ENCODE data around the gene CEP63. TPM values are rescaled to one million over a fixed set of nuclear protein-coding genes. Genes with fewer than 3 reads are reported as not detected.

CEP63 gene
- total RNA-seq, 2 donors from 2014 or later, result 21.2 to 33.0 TPM

DNA sequence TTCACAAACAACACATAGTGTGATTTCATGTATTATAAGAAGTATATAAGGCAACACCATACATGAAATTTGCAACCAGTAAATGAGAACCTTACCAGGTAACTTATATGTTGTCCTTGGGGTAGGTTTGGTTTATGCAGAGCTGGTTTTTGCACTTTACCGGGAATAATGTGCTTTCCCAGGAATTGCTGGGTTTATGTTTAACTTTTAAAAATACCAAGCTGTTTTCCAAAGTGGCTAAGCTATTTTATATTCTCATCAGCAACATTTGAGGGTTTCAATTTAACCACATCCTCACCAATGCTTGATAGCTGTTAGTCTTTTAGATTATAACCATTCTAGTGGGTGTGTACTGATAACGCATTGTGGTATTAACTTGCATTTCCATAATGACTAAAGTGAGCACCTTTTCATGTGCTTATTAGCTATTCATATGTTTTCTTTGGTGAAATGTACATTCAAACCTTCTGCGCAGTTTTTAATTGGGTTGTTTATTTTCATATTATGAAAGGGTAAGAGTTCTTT lies 93.3 kb downstream of the CEP63 start:
- DNase-seq, result no peak
- Histone ChIP-seq H3K4me3 (ENCODE audit: low read length) (no peak overlapping the region), H3K27ac (ENCODE audit: low read depth, low read length) (no peak overlapping the region), H3K27me3 (ENCODE audit: control insufficient read depth, insufficient read depth, low read length, poor library complexity, severe bottlenecking) (no peaks in the 10 kb centered on the region), H3K9me3 (ENCODE audit: control insufficient read depth, low read length) (no peaks in the 10 kb centered on the region), H3K36me3 (ENCODE audit: control insufficient read depth, insufficient read depth, low read length) (no peaks in the 10 kb centered on the region), H3K9ac (ENCODE audit: extremely low read depth, low read length, poor library complexity, severe bottlenecking) (no peak overlapping the region), H3K4me1 (ENCODE audit: control insufficient read depth, insufficient read depth, low read length) (no peaks in the 10 kb centered on the region)
- no peak overlapping the region for H3K4me3 Mint-ChIP-seq
- WGBS, 2 experiments (ENCODE audit: insufficient coverage in 1 of 2, insufficient read length in 1 of 2), result 95 to 100% methylated on average over 2 of the region's 3 CpGs
- H3K36me3 Mint-ChIP-seq (ENCODE audit: low read depth), result no peaks in the 10 kb centered on the region
- H3K27me3 Mint-ChIP-seq (ENCODE audit: insufficient read depth), result peaks cover 5% of the 10 kb centered on the region
- TF ChIP-seq, protein P1, sequence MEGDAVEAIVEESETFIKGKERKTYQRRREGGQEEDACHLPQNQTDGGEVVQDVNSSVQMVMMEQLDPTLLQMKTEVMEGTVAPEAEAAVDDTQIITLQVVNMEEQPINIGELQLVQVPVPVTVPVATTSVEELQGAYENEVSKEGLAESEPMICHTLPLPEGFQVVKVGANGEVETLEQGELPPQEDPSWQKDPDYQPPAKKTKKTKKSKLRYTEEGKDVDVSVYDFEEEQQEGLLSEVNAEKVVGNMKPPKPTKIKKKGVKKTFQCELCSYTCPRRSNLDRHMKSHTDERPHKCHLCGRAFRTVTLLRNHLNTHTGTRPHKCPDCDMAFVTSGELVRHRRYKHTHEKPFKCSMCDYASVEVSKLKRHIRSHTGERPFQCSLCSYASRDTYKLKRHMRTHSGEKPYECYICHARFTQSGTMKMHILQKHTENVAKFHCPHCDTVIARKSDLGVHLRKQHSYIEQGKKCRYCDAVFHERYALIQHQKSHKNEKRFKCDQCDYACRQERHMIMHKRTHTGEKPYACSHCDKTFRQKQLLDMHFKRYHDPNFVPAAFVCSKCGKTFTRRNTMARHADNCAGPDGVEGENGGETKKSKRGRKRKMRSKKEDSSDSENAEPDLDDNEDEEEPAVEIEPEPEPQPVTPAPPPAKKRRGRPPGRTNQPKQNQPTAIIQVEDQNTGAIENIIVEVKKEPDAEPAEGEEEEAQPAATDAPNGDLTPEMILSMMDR (conservative IDR thresholded peaks at IDR 0.05), result no peak
- H3K4me1 Mint-ChIP-seq, result no peaks in the 10 kb centered on the region
- peaks cover 27% of the 10 kb centered on the region for H3K9me3 Mint-ChIP-seq
- no peak overlapping the region for H3K27ac Mint-ChIP-seq

DNA sequence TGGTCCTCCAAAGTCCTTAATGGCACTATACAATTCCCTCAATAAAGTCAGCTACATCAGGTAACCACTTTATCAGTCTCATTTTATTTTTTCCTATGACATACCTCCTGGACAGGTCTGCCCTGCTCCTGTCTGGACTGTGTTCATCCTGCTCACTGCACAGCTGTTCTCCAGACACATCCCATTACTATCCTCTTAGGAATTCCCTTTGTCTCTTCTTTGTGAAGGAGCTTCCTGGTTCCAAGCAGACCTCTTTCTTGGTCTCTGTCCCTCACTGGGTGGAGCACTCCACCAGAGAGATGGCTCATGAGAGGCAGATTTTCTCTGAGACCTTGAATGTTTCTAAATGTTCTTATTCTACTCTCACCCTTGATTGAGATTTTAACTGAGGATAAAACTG lies 104.9 kb downstream of the CEP63 start:
- peaks cover 18% of the 10 kb centered on the region for H3K27me3 Mint-ChIP-seq (ENCODE audit: insufficient read depth)
- TF ChIP-seq, protein P1 (conservative IDR thresholded peaks at IDR 0.05), result no peak
- H3K9me3 ChIP-seq (ENCODE audit: control insufficient read depth, low read length), result no peaks in the 10 kb centered on the region

DNA sequence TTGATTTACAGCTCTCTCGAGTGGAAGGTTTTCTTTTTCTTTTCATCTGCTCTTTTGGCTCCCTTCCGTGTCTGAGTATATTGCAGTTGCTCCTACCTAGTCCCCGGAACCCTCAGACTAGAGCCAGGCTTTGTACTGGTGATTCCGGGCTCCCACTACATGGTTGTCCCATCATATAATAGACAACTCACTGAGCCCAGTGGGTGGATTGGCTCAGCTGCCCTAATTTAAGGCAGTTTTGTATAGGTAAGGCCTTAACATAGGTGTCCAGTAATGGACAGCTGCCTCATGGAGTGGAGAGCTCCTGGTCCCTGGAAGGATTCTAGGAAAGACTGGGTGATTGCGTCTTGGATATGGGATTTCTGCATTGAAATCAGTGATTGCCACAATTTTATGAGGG lies 106.9 kb downstream of the CEP63 start:
- Histone ChIP-seq H3K36me3 (ENCODE audit: control insufficient read depth, insufficient read depth, low read length) (no peaks in the 10 kb centered on the region), H3K27ac (ENCODE audit: low read depth, low read length) (no peak overlapping the region), H3K9ac (ENCODE audit: extremely low read depth, low read length, poor library complexity, severe bottlenecking) (no peak overlapping the region), H3K27me3 (ENCODE audit: control insufficient read depth, insufficient read depth, low read length, poor library complexity, severe bottlenecking) (peaks cover 5% of the 10 kb centered on the region), H3K4me1 (ENCODE audit: control insufficient read depth, insufficient read depth, low read length) (no peaks in the 10 kb centered on the region), H3K4me3 (ENCODE audit: low read length) (no peak overlapping the region), H3K9me3 (ENCODE audit: control insufficient read depth, low read length) (no peaks in the 10 kb centered on the region)
- Mint-ChIP-seq H3K4me3 (no peak overlapping the region), H3K27me3 (ENCODE audit: insufficient read depth) (peaks cover 15% of the 10 kb centered on the region), H3K9me3 (no peaks in the 10 kb centered on the region), H3K27ac (no peak overlapping the region), H3K36me3 (ENCODE audit: low read depth) (no peaks in the 10 kb centered on the region), H3K4me1 (no peaks in the 10 kb centered on the region)
- 89 to 93% methylated on average over 3 to 5 of the region's 5 CpGs for WGBS, 2 experiments (ENCODE audit: insufficient coverage in 1 of 2, insufficient read length in 1 of 2)
- no peak for DNase-seq
- TF ChIP-seq, protein P1 (conservative IDR thresholded peaks at IDR 0.05), result no peak

More for the DNA sequence above, 104.9 kb downstream of the CEP63 start:
- no peaks in the 10 kb centered on the region for H3K27me3 ChIP-seq (ENCODE audit: control insufficient read depth, insufficient read depth, low read length, poor library complexity, severe bottlenecking)
- H3K9ac ChIP-seq (ENCODE audit: extremely low read depth, low read length, poor library complexity, severe bottlenecking), result no peak overlapping the region
- no peaks in the 10 kb centered on the region for H3K36me3 ChIP-seq (ENCODE audit: control insufficient read depth, insufficient read depth, low read length)
- H3K27ac ChIP-seq (ENCODE audit: low read depth, low read length), result no peak overlapping the region
- no peaks in the 10 kb centered on the region for H3K36me3 Mint-ChIP-seq (ENCODE audit: low read depth)
- H3K4me3 Mint-ChIP-seq, result no peak overlapping the region
- no peak overlapping the region for H3K27ac Mint-ChIP-seq
- H3K4me1 ChIP-seq (ENCODE audit: control insufficient read depth, insufficient read depth, low read length), result no peaks in the 10 kb centered on the region
- no peaks in the 10 kb centered on the region for H3K4me1 Mint-ChIP-seq
- no peak for DNase-seq
- H3K4me3 ChIP-seq (ENCODE audit: low read length), result no peak overlapping the region
- H3K9me3 Mint-ChIP-seq, result no peaks in the 10 kb centered on the region

All from endodermal cell (in vitro differentiated cells).